ENCODE data around the gene WDR87.
A peak's percentile ranks its signal among the peaks of the same experiment; 100 is the strongest.

The WDR87 gene

GRCh38 chr19:37905946-37906868 is at the start of gene WDR87:
Gene WDR87, minus strand, starts transcription at chr19:37906594. Its CDS starts 8,355 bp downstream, at chr19:37898239.
- DNase-seq (ENCODE audit: low spot score), result no peak

- DNase-seq (ENCODE audit: low spot score), result no peak
Measured at GRCh38 chr19:37955986-37956385, 49.6 kb upstream of the WDR87 start.

- DNase-seq (ENCODE audit: low spot score), result no peak
Measured at GRCh38 chr19:37954421-37954874, 48.1 kb upstream of the WDR87 start.

DNA sequence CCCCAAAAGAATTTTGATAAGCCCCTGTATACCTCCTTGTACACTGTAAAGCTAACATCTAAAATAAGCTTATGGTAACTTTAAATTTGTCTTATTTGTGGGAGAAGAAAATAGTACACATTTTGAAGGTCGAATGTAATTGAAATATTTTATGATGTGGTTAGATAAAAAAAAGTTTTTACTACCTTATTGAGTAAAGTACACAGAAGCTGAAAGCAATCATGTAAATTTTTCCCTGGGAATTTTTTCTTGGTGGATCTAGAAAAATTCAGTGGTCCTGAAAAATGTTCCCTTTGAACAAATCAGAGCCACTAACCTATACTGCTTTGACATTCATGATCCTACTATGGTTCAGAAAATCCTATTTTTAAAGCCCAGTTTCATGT is 47.5 kb upstream of the WDR87 start:
- DNase-seq (ENCODE audit: low spot score), result no peak

GRCh38 chr19:37953171-37953917 is 47.0 kb upstream of the WDR87 start:
- no peak for DNase-seq (ENCODE audit: low spot score)

DNA sequence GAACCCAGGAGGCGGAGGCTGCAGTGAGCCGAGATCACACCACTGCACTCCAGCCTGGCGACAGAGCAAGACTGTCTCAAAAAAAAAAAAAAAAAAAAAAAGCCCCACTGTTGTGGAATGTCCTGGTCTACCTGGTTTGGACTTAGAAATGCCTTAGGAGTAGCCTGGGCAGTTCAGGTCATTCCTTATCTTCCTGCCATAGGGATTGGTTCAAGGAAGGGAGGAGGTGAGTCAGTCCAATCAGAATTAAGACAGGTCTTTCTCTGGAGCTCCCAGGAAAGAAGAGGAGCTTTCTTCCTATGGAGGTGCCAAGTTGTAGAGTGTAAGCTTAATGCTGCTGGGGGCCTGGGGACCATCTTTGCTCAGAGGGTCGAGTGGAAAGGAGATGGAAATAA is 45.4 kb upstream of the WDR87 start:
- DNase-seq (ENCODE audit: low spot score), result no peak

DNA sequence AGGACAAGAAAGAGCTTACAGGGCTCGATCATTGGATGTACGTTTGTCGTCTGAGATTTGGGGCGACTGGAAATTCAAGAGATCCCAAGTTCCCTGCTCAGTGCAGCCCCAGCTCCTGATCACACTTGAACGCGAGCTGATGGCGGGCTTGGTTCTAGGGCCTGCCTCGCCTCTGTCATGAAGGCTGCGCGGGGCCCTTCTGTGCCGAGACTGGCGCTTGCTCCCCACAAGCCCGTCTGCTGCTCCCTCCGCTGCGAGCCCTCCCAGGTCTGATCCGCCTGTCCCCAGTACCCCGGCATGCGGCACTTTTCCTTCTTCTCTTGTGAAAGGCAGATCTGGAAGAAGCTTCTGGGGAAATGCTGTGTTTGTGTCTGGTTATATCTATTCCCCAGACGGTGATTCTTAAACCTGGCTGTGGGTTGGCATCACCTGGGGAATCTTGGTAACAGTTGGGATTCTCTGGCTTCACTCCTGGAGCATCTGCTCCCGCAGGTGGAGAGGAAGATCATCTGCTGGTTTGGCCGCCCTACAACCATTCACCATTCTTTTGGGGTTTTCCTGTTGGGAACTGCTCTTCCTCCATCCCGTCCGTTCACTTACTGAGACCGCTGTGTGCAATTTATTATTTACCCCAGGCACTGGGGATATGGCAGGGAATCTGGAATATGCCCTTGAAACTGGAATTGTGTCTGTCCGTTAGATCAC is 44.2 kb upstream of the WDR87 start:
- DNase-seq (ENCODE audit: low spot score), result no peak

- no peak for DNase-seq (ENCODE audit: low spot score)
Measured at GRCh38 chr19:37948362-37948761, 42.0 kb upstream of the WDR87 start.

DNA sequence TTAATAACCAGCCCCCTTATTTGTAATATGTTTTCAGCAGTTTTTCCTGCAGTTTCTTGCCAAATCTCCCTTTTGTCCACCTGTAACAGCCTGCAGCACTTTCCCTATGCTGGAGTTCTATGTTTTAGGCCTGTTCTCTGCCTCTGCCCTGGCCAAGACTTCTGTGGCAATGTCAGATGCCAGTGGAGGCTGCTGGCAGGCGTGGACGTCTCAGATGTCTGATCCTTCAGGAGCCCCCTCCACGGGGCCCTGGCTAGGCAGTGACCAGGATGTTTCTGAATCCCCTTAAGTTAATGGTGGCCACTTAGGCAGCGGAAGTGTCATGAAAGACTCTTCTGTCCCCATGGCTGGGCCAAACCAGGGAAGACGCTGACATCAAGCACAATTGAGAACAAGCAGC is 41.4 kb upstream of the WDR87 start:
- no peak for DNase-seq (ENCODE audit: low spot score)

GRCh38 chr19:37946132-37946531 is 39.7 kb upstream of the WDR87 start:
- DNase-seq (ENCODE audit: low spot score), result no peak

GRCh38 chr19:37943480-37943879 is 37.1 kb upstream of the WDR87 start:
- DNase-seq (ENCODE audit: low spot score), result no peak

DNA sequence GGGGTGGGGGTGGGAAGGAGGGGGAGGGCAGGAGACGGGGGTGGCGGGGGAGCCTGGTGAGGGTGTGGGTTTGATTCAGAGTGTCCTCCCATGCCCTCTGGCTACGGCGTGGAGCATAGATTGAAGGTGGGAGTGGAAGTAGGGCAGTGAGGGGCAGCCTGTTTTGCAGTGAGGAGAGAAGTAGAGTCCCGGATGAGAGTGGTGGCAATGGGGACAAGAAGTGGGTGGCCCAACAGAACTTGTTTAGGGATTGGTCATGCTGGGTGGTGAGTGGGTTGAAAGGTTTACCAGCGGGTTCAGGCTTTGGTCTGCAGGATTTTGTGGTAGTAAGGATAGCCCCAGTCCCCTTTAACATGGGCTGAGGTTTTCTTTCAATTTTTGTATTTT is 36.1 kb upstream of the WDR87 start:
- DNase-seq (ENCODE audit: low spot score), result no peak

GRCh38 chr19:37941782-37942515 is 35.6 kb upstream of the WDR87 start:
- no peak for DNase-seq (ENCODE audit: low spot score)

- no peak for DNase-seq (ENCODE audit: low spot score)
Measured at GRCh38 chr19:37938353-37938752, 32.0 kb upstream of the WDR87 start.

- no peak for DNase-seq (ENCODE audit: low spot score)
Measured at GRCh38 chr19:37936886-37937285, 30.5 kb upstream of the WDR87 start.

GRCh38 chr19:37936166-37936565 is 29.8 kb upstream of the WDR87 start:
- DNase-seq (ENCODE audit: low spot score), result no peak

- no peak for DNase-seq (ENCODE audit: low spot score)
Measured at GRCh38 chr19:37935341-37935740, 28.9 kb upstream of the WDR87 start.

DNA sequence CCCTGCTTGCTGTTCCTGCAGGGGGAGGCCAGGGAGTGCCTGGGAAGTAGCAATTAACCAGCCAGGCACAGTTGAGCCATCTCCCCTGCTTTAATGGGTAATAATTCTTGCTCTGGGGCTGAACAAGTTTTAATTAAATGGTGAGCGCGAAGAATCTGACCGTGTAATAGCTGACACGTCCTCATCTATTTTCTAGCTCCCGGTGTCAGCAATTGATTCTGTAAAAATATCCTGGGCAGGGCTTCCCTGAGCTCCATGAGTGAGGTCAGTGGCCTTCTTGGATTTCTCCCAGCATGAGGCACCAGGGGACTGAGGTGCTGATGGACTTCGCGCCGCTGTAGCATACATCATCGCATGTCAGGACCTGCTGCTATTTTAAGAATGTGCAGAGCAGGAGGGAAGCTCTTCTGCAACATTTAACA is 27.6 kb upstream of the WDR87 start:
- DNase-seq (ENCODE audit: low spot score), result peak; percentile 7

GRCh38 chr19:37932985-37933936 is 26.9 kb upstream of the WDR87 start:
- peak; percentile 29 for DNase-seq (ENCODE audit: low spot score)

- no peak for DNase-seq (ENCODE audit: low spot score)
Measured at GRCh38 chr19:37931881-37932655, 25.7 kb upstream of the WDR87 start.
